HG02642 (cell line): ENCODE results near the gene PPP1CC.
"Not testable (repeated sequence)": the region's sequence is repeated elsewhere in the genome, so short reads cannot be mapped to it uniquely, and the experiment has no call there.

Source experiments
- ATAC-seq: cut with Tn5 transposase; IDR thresholded peaks from one replicate; pipeline ENCODE4 v1.9.1; 2021; ENCODE audit warnings: mild to moderate bottlenecking; ENCODE audit not compliant: unreplicated experiment, poor library complexity

Gene PPP1CC

DNA sequence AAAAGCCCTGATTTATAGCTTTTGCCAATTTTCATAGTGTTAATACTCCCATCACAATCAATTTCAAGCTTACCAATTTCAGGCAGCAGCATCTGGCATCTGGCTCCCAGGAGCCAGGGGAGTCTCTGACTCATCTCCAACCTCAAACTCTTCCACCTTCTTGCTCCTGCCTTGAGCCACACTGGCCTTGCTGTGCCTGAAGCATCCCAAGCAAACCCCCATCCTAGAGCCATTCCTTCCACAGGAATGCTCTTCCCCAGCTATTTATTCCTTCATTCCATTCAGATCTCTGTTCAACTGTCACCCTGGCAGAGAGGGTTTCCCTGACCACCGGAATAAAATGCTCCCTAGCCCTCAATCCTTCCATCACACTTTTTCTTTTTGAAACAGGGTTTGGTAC is 13.9 kb upstream of the PPP1CC start:
- ATAC-seq, result no peak

DNA sequence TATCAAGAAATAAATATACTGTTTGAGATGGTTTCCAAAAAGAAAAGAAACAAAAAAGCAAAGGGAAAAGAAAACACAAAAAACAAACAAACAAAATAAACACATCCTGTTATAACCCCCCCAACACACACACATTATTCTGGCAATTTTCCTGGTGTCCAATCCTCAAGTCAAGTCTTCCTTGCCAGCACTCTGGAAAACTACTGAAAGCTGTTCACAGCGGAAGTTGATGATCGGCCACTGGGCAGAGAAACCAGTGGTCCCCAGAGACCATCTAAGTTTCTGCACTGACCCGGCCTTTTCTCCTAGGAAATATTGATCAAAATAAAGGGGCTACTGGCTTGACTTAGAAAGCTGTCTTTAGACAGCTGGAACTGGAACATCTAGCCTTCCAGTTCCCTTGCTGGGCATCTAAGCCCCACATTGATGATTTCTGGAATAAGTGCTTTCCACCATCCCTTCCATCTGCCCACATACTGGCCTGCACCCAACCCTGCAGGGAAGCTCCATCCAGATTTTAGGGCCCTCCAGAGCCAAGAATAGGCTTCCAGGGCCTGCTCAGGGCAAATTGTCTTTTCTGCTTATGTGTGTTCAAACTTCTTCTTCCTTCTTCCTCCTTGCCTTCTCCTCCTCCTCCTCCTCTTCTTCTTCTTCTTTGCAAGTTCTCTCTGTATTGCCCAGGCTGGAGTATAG is 11.6 kb upstream of the PPP1CC start:
- no peak for ATAC-seq

DNA sequence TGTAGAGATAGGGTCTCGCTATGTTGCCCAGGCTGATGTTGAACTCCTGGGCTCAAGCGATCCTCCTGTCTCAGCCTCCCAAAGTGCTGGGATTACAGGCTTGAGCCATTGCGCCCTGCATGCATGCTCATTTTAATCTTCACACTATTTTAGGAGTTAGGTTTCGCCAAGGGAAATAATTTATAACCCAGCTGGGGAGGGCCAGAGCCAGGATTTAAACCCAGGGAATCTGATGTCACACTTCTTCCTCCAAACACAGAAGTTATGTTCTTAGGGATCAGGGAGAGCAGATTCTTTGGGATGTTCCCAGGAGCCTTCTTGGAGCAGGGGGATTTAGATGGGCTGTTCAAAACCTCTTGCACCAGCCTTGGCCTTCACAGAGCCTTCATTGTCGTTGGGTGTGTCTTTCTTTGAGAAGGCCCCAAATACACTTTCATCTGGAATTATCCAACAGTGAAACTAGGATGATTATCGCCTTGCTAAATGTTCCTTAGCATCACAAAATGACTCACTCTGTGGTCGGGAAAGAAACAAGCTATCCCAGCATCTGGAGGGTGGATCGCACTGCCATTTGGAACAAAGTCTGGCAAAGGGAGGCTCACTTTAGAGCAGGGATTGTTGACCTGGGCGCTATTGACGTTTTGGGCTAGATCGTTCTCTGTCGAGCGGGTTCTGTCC is 8.2 kb upstream of the PPP1CC start:
- no peak for ATAC-seq

DNA sequence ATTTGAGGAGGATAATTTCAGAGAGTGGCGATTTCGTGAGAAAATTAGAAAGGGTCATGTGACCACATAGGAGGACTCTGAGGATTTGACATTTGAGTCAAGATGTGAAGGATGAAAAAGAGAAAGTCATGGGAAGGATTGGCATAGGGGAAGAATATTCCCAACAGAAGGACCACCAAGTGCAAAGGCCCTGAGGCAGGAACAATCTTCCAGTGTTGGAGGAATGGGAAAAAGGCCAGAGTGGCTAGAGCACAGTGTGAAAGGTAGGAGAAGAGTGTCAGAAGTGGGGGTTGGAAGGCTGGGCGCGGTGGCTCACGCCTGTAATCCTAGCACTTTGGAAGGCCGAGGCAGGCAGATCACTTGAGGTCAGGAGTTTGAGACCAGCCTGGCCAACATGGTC is 3.9 kb upstream of the PPP1CC start:
- no peak for ATAC-seq

DNA sequence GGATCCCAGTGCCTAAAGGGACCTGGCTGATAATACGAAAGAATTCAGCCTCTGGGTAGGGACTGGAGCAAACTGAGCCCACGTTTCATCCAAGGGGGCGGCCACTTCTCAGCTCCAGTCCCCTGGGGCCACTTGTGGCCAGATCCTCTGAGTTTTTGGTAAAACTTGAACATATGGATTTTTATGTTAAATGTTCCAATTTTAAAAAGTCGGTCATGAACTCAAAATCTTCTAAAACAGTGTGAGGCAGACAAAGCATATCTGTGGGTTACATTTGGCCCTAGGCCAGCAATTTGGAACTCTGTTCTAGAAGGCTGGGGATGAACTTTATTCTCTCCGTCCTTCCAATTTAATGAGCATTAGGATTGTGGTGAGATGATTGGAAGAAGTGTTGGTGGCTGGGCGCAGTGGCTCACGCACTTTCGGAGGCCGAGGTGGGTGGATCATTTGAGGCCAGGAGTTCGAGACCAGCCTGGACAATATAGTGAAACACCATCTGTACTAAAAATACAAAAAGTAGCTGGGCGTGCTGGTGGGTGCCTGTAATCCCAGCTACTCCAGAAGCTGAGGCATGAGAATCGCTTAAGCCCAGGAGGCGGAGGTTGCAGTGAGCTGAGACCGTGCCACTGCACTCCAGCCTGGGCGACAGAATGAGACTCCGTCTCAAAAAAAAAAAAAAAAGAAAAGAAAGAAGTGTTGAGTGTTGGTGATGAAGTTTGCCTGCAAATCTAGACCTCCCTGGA is 3.0 kb upstream of the PPP1CC start:
- ATAC-seq, result no peak

DNA sequence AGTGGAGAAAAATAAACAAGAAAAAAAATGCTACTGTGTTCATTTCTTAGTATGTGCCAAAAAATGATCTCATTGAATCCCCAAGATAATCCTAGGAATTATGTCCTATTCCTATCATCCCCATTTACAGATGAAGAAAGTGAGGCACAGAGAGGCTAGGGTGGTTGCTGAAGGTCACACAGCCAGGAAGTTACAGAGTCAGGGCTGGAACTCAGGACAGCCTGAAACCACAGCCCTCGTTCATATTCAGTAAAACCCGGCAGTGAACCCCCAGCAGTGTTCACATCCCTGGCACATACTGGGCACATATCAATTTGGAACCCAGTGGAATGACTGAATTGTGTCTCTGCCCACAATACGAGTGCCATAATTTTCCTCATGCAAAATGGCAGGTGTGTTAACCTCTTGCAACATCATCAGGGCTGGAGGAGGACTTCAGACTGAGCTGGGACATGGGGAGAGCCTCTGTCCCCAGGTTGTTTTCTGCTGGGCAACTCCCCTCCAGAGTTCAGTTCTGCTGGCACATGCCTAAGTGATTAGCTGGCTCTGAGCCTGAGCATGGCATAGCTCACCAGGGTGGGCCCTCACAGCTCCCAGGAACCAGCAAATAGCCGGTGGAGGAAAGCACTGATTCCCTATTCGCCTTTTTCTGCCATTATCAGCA is 2.0 kb upstream of the PPP1CC start:
- ATAC-seq, result no peak

DNA sequence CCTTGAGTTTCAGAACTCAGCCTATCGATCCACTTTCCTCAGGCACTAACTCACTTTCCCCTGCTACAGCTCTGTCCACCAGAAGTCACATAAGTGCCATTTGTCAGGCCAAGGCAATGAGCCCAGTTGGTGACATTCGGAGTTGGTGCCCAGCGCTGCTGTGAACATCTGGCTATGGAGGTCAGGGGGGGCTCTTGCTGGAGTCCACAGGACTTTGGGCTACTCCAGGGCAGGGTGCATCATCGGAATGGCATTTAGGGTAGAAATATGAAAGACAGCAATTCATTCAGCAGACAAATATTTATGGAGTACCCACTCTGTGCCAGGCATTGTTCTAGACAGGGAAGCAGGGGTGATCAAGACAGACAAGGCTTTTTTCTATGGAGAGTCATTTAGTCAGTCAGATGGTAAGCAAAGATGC is 1.5 kb upstream of the PPP1CC start:
- no peak for ATAC-seq

DNA sequence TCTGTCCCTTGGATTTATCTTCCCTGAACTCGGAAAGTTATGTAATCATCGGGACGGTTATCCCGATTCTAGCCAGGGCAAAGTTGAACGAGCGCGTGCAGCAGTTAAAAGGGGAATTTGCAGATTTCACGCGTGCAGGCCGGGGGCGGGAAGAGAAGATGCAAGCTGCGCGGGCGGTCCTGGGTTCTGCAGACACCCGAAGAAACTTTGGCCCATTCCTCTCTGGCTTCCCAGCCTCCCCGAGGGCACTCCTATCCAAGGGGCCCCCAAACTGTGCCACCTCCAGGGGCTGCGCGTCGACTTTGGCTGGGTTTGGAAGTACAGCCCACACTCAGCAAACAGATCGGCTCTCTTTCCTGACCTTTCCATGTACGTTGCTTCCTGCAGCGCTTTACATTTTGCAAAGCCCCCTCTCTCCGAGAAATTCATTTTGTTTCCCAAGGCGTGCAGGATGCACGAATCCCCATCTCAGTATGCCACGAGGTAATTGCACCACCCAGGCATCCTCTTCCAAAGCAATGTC is 941 bp upstream of the PPP1CC start:
- no peak for ATAC-seq

DNA sequence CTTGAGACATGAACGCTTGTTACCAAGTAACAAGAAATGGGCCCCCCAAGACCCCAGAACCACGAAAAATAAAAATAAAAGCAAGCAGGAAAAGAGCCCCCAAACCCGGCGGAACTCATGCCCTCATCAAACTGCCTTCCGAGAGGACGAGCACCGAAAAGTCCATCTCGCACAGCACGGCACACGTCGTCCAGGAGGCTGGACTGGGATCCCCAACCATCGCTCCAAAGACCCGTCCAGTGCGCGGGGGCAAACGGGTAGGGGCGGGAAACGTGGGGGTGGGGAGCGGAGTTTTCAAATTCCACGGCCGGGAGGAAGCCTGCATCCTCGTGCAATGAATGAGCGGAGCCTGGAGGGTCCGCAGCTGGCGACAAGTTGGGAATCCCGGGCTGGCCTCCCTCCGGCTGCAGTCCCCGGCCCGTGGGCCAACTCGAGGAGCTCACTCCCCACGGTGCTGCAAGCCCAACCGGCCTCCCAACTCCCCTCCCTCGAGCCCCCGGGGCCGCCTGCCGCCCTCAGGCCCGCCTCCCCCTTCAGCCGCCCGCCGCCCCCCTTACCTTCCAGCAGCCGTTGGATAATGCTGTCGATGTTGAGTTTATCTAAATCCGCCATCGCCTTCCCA is 484 bp downstream of the PPP1CC start:
- peak; percentile 17 for ATAC-seq

DNA sequence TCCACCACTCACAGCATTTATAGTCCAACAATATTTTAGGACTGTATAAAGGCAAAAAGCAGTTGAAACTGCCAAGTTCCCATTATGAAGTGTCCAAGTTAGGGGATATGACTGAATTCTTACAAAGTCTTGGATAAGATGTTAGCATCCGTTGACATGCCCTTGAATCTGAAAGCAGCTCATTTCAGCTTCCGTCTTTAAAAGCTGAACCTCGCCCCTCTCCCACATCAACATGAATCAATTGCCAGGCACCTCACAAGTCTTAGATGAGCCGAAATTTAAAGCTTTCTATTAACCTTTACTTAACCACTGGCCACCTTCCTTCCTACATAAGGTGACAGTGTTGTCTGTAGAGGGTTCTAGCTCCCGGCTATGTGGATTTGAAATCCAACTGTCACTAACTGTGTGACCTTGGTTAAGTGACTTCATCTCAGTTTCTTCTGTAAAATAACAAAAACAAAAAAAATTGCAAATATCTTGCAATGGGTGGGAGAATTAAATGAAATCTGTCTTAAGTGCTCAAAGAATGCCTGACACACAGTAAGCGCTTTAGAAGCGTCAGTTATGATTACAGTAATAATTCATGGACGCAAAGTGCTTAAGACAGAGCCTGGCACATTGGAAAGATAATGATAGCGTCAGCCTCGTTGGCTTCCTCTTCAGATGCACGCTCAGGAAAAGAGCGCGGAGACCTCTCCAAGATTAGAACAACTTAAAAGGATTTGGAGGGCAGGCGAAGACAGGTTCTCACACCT is 1.2 kb downstream of the PPP1CC start:
- ATAC-seq, result no peak

DNA sequence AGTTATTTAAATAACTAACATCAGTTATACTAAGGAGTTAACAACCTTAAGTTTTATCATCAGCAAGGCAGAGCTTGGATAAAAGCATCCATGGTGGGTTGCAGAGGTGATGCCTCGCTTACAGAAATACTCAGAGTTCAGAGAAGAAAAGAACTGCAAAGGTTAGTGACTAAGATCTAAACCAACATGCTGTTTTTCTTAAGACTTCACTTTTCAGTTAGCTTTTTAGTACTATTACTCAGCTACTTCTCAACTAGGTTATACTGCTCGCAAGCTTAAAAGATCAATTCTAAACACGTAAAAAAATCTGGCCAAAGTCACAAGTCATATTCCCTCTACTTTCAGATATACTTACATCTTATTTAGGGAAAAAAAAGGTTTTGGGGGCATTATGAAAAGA is 2.8 kb downstream of the PPP1CC start:
- no peak for ATAC-seq

DNA sequence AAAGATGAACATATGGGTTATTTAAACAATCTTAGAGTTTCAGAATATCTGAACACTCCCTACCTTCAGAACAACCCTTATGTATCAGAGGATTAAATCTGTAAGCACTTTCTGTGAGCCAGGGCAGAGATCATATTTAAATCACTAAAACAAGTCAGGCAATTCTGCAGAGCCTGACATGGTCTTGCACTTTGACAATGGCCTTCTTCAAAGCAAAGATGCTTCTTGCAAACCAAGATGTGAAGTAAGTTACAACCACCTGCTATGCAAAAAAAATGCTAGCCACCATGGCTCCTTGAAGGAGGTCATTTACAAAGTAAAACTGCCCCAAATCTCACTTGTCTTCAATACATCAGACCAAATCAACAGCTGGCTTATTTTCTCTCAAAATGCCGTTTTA is 3.2 kb downstream of the PPP1CC start:
- no peak for ATAC-seq

DNA sequence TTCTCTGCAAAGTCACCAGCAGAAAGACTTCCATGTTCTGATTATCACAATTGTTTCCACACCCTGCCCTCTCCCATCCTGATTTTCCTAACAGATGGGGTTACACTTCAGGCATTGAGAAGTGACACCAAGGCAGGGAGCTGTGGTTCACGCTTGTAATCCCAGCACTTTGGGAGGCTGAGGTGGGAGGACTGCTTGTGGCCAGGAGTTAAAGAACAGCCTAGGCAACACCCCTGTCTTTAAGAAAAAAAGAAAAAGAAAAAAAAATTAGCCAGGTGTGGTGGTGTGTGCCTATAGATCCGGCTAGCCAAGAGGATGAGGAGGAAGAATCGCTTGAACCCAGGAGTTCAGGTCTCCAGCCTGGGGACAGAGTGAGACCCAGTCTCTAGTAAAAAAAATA is 5.2 kb downstream of the PPP1CC start:
- ATAC-seq, result no peak

DNA sequence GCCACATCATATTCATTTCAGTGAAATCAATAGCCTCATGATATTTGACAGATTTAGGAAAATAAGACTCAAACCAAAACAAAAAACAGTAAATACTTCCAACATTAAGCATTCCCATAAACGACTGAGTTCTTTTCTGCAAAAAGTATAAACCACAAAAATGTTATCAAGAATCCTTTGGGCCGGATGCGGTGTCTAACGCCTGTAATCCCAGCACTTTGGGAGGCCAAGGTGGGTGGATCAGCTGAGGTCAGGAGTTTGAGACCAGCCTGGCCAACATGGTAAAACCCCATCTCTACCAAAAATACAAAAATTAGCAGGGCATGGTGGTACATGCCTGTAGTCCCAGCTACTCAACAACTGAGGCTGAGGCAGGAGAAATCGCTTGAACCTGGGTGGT is 5.7 kb downstream of the PPP1CC start:
- ATAC-seq, result not testable (repeated sequence)

DNA sequence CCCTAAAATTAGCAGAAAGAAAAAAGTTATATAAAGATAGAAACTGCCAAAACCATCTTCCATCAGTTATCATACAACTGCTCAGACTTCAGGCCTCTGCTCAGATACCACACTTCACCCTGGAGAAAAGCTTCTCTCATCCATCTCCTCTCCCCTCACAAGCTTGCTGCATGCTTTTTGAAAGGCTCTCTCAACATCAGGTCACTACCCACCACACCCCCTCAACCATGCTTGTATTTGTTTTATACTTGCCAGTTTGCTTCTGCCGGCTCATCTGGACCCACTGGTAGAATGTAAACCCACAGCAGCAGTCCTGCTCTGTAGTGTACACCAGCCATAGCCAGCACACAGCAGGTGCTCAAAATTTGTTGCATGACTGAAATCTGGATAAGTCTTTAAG is 8.8 kb downstream of the PPP1CC start:
- ATAC-seq, result no peak

DNA sequence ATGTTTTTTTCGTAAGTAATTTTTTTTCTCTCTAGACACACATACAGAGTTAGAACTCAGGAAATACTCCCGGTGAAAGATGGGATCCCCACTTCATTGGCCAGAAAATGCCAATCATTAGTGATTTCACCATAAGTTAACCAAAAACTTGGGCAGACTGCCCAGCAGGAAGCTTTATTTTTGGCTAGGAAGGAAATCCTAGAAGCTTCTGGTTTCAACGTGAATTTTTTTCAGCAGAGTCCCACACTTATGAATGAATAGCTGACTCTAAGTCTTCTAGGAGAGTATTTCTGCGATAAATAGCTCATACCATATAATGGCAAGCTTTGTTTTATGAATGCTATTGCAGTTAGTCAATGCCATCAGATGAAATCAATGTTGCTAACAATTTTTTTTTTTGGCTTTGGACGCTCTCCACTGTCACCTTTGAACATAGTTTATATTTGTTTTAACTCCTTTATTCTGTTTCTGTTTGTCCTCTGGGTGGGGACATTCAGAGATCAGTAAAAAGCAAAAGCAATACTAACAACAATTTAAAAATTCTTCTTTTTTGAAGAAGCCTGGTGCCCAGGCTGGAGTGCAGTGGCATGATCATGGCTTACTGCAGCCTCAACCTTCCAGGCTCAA is 9.5 kb downstream of the PPP1CC start:
- no peak for ATAC-seq

DNA sequence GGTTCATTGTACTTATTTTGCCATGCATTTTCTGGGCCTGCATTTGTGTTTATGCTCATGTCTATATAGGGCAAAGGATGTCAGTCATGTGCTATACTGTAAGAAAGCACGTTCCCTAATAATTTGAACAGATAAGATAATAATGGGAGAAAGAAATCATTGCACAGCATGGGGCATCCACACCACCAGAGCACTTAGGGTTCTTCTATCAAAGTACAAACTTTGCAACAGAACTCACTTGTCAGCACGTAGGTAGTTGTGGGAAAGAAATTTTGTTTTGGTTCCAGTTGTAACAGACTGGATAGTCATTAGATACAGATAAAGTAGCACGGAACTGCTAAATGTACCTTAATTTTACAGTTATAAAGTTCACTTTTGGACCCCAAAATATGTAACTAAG is 10.1 kb downstream of the PPP1CC start:
- ATAC-seq, result no peak

DNA sequence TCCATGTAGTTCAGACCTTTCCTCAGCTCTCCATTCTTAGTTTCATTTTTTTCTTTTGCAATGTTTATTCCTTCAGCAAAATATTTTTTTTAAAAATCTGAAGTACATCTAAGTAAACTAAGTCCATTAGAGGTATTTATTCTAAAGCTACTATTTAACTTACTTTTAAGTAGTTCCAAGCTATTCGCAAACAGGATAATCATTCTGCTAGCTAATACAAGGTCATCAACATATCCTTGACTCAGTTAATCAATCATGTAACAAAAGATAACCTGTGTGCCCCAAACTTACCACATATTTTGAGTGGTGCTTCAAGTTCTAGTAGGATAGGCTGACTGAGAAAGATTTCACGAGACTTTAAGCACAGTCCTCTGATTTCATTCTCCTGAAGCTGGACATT is 11.2 kb downstream of the PPP1CC start:
- ATAC-seq, result no peak

DNA sequence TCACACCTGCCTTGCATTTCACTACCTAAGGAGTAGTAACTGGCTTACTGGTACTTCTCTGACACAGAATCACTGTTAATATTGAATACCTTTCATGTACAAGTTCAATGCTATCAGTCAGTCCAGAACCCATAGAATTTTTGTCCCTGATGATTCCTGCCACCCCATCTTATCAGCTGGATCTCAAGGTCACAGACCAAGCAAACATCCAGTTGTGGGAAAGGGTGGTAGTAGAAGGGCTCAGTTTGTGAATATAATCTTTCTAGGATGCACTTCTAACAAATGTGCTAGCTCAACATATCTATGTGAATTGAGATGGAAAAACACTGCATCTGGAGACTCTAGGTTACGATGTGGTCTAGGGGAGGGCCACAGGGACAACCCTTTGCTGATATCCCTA is 14.1 kb downstream of the PPP1CC start:
- ATAC-seq, result no peak
